Choroid plexus epithelial cell (primary cell): ENCODE data around the gene POLR2E.

ENCODE experiments used
- DNase-seq: peaks from one replicate; pipeline ENCODE4 v3.0.0-alpha.2; 2010; ENCODE audit warnings: low read depth
- H3K4me3 ChIP-seq: 2 replicates; pipeline ENCODE4 v1.5.1; 2011; ENCODE audit warnings: low read depth, mild to moderate bottlenecking, control low read depth, low read length, moderate library complexity
- TF ChIP-seq, protein P1 (sequence below): conservative IDR thresholded peaks from 2 replicates; pipeline ENCODE4 v1.5.1; 2011; ENCODE audit warnings: low read depth, mild to moderate bottlenecking, control low read depth, inconsistent platforms, low read length, moderate library complexity

Gene POLR2E

DNA sequence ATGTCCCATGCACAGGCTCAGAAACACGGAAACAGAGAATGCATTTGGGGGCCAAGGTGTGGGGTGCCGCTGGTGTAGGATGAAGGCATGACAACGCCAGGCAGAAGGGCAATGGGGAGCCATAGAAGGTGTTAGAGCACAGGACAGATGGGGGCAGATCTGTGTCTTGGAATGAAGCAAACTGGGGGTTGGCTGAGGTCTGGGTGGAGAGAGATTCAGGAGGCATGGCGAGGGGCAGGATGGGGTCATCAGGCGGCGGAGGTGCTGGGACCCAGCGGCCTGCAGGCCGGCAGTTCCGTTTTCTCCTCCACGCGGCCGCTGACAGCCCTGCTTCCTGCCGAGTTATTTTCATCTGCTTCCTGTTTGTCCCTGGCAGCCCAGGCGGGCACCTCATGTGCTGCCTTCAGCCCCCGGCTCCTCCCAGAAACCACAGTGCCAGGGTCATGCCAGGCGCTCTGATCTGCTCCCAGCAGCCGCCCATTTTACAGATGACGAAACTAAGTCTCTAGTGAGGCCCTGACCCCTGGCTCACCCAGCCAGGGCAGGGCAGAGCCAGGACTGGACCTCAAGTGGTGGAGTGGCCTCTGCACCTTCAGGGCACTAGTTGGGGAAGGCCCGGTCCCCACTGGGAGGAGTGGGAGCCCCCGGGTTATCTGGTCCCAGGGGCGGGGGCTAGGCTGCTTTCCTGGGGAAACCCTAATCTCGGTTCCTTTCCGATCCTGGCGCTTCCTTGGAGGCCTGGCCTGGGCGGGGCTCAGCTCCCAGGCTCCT is 26.0 kb downstream of the POLR2E start:
- TF ChIP-seq, protein P1, sequence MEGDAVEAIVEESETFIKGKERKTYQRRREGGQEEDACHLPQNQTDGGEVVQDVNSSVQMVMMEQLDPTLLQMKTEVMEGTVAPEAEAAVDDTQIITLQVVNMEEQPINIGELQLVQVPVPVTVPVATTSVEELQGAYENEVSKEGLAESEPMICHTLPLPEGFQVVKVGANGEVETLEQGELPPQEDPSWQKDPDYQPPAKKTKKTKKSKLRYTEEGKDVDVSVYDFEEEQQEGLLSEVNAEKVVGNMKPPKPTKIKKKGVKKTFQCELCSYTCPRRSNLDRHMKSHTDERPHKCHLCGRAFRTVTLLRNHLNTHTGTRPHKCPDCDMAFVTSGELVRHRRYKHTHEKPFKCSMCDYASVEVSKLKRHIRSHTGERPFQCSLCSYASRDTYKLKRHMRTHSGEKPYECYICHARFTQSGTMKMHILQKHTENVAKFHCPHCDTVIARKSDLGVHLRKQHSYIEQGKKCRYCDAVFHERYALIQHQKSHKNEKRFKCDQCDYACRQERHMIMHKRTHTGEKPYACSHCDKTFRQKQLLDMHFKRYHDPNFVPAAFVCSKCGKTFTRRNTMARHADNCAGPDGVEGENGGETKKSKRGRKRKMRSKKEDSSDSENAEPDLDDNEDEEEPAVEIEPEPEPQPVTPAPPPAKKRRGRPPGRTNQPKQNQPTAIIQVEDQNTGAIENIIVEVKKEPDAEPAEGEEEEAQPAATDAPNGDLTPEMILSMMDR, result no peak
- DNase-seq, result no peak
- no peak overlapping the region for H3K4me3 ChIP-seq

DNA sequence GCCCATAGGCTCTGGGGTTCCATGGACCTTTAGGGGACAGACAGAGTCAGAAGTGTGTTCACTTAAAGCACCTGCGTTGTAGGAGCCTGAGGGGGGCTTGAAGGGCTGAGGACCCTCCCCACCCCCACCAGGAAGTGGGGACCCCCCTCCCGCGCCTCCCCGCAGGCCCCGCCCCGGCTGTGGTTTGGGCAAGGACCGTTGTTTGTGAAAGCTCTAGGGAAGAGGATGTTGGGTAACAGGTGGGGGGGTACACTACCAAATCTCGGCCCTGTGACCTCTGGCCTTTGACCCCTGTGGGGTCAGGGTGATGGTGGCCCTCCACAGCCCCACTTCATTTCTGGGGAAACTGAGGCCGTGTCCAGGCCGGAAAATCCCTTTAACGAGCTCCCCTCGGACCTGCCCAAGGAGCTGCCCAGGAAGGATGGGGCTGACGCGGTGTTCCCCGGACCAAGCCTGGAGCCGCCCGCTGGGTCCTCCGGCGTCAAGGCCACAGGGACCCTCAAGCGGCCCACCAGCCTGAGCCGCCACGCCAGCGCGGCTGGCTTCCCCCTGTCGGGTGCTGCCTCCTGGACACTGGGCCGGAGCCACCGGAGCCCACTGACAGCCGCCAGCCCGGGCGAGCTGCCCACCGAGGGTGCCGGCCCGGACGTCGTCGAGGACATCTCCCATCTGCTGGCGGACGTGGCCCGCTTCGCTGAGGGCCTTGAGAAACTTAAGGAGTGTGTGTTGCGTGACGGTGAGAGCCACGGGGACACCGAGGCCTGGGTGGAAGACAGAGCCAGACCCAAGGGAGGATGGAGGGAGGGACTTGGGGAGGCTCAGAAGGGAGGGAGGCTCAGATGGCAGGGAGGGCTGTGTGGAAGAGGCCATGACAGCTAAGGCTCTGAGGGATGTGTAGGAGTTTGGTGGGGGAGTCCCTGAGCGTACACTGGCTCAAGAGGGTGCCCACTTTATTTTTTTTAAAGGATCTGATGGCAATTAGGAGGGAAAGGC is 26.9 kb downstream of the POLR2E start:
- no peak for DNase-seq
- TF ChIP-seq, protein P1, result no peak
- no peak overlapping the region for H3K4me3 ChIP-seq

DNA sequence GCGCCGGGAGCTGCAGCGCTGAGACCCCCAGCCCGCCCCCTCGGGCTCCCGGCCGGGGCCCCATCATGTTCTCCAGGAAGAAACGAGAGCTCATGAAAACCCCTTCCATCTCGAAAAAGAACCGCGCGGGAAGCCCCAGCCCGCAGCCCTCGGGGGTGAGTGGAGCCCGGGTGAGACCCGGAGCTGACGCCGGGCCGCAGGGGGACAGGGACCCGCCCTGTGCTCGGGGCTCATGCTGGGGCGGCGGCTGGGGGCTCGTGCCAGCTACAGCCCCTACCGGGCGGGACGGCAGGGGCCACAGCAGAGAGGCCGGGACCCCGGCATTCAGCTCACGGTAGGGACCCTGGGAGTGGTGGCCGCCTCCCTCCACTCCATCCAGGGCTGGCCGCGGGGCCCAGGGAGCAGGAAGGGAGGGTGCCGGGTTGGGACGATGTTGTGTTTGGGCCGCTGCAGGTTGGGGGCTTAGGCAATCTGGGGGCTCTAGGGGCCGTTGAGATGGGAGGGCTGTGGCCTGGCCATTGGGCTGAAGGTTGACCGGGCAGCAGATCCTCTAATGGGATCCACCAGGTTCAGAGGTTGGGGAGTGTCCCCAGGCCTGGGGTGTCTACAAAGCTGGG is 27.7 kb downstream of the POLR2E start:
- TF ChIP-seq, protein P1, result no peak
- H3K4me3 ChIP-seq, result peak overlapping the region; percentile 11
- DNase-seq, result no peak

DNA sequence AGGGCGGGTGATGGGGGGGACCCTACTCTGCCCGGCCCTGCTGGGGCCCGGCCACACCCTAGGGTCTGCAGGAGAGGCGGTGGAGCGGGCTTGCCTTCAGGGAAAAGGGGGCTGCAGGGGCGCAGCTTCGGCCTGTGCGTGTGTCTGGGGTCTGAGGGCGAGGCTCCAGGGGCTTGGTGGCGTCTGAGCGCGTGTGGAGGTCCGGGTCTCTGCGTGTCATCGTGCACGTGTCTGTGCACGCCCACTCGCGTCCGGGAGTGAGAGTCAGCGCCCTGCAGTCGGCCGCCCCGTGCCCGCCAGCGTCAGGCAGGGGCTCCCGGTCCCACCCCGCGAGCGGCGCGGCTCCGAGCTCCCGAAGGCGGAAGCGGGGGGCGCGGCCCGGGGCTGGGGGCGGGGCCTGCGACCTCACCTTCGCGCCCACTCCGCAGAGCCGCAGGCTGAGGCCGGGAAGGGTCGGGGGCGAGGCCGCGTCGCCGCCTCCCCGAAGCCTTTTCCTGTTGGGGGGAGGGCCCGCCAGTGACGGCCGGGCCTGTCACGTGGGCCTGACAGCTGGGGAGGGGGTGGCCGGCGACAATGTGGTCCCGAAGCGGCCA is 28.3 kb downstream of the POLR2E start, which contains the start of gene ARHGAP45:
Gene ARHGAP45, plus strand, starts transcription at position 420 of the 593 bp plus-strand sequence. CDS start 239 bp downstream, outside the sequence.
- peak within 1 kb of the TSS; percentile 11 for H3K4me3 ChIP-seq
- no peak for DNase-seq
- TF ChIP-seq, protein P1, result no peak

DNA sequence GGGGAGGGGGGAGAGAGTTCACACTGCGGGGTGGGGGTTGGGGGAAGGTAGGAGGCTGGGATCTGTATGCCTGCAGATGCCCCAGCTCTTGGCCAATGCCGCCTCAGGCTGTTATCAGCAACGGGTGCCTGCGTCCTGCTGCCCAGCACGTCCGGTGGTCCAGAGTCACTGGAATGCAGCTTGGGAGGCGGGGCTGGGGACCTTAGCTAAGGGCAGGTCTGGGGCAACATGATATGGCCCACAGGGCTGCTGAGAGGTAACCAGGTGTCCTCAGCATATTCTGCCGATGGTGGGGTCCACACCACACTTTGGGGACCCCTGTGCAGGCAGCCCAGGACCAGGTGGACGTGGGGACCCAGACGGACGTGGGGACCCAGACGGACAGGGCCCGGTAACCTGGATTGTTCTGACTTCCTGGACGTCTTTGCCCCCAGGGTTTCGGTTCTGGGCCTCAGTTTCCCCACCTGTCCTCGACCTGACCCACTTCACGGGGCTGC is 28.9 kb downstream of the POLR2E start:
- DNase-seq, result no peak
- TF ChIP-seq, protein P1, result no peak
- H3K4me3 ChIP-seq, result no peak overlapping the region

DNA sequence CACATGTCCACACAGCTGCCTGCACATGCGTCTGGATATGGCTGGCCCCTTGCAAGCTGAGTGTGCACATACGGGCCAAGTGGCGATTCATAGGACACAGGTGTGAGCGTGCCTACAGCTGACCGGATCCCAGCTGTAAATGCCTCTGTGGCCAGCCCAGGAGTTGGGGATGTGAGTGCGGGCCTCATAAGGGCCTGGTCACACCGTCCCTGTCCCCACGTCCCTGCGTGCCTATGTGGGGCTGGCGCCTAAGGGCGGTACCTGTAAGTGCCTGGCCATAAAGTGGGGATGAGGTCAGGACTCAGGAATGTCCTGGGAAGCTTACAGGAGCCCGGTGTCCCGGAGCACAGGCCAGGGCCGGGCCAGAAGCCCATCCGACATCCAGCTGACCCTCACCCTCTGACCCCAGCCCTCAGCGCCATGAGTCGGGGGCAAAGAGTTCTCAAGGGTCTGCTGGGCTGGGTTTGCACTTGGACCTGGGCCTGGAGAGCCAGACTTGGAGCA is 29.5 kb downstream of the POLR2E start:
- H3K4me3 ChIP-seq, result no peak overlapping the region
- DNase-seq, result no peak
- TF ChIP-seq, protein P1, result no peak
